RWPE1 (cell line): Measurements from ENCODE around the gene ADAMTS2.

Experiments
- CTCF ChIA-PET: fragments of 350-600 bp; sonication (Branson Sonifier 250); formaldehyde crosslinking; extraction: SDS; loops from one replicate; lab custom pipeline; 2021; lab: Yijun Ruan, JAX
- POLR2A ChIA-PET: fragments of 400-600 bp; formaldehyde crosslinking; extraction: SDS; loops from one replicate; lab custom pipeline; 2020; ENCODE audit warnings: antibody characterized with exemption; ENCODE audit not compliant: low non-redundant PET; lab: Yijun Ruan, JAX
- DNase-seq: peaks from one replicate; pipeline ENCODE4 v3.0.0; 2012; ENCODE audit warnings: low spot score
- H3K27ac ChIP-seq: fragments of 450-650 bp; 2 replicates; pipeline ENCODE4 v1.5.1; 2017
- CTCF ChIP-seq: fragments of 450-650 bp; conservative IDR thresholded peaks from 2 replicates; pipeline ENCODE4 v1.5.1; 2017; ENCODE audit warnings: low read depth, mild to moderate bottlenecking

ADAMTS2 gene

GRCh38 chr5:179273441-179274145 is 71.7 kb downstream of the ADAMTS2 start:
- no peak overlapping the region for H3K27ac ChIP-seq
- DNase-seq = no peak
- POLR2A ChIA-PET = interaction anchor here (0.6 kb wide), 1 partner anchor 302 kb away, joined by 3 read pairs; no protein-coding TSS in a partner anchor
- CTCF ChIA-PET = interaction anchor here (0.6 to 1.4 kb wide), 2 partner anchors 106 to 130 kb away, joined by 3 read pairs; no protein-coding TSS in a partner anchor
- TF ChIP-seq CTCF = no peak

DNA sequence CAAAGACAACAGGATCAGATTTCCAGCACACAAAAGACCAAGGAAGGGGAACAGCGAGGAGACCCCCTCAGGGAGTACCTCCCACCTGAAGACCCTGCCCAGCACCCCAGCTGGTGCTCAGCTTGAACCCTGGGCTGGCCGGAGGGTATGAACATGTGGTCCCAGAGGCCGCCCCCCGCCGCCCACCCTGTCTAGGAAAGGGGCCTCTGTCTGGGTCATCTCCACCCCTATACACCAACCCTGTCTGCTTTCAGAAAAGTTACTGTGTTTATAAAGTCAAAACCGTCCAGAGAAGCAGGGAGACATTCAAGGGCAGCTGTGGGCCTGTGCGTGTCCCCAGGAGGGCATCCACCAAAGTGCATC is 72.2 kb downstream of the ADAMTS2 start:
- no peak overlapping the region for H3K27ac ChIP-seq
- DNase-seq = no peak
- TF ChIP-seq CTCF = no peak
- CTCF ChIA-PET = interaction anchor here (1.4 kb wide), 1 partner anchor 105 kb away, joined by 3 read pairs; no protein-coding TSS in a partner anchor
- POLR2A ChIA-PET = no interaction called here

- POLR2A ChIA-PET = no interaction called here
- CTCF ChIA-PET = interaction anchor here (0.6 to 1.4 kb wide), 3 partner anchors 105 to 549 kb away, joined by 3 read pairs; no protein-coding TSS in a partner anchor
- TF ChIP-seq CTCF = no peak
- no peak for DNase-seq
- no peak overlapping the region for H3K27ac ChIP-seq
Observed at GRCh38 chr5:179272326-179273072, 72.8 kb downstream of the ADAMTS2 start.

DNA sequence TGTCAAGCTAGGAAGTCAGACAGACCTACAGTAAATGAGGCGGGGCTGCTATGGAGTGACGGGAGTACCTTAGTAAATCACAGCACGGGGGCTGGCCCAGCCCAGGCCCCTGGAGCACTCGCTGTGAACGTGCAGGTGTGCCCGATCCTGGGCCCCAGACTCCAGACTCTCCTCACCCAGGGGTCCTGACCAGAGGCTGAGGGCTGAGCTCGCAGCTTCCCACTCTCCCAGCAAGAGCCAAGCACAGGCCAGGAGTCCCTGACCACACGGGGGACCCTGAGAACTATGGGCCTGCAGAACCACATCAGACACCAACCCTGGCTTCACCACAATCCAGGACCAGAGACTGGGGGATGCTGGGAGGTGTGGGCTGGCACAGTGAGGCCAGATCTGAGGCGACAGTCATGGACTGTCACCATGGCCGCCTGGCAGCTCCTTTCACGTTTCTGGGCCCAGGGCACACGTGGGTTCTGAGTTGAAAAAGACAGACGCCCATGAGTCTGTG is 73.4 kb downstream of the ADAMTS2 start:
- CTCF ChIA-PET = interaction anchor here (0.6 kb wide), 2 partner anchors 482 to 550 kb away, joined by 3 read pairs; no protein-coding TSS in a partner anchor
- POLR2A ChIA-PET = no interaction called here
- DNase-seq = no peak
- H3K27ac ChIP-seq = no peak overlapping the region
- no peak for TF ChIP-seq CTCF

- H3K27ac ChIP-seq = no peak overlapping the region
- CTCF ChIA-PET = no interaction called here
- DNase-seq = no peak
- no peak for TF ChIP-seq CTCF
- POLR2A ChIA-PET = no interaction called here
Observed at GRCh38 chr5:179271428-179271734, 73.9 kb downstream of the ADAMTS2 start.

- CTCF ChIA-PET = interaction anchor here (0.7 kb wide), 1 partner anchor 204 kb away, joined by 3 read pairs; no protein-coding TSS in a partner anchor
- POLR2A ChIA-PET = no interaction called here
- TF ChIP-seq CTCF = no peak
- no peak overlapping the region for H3K27ac ChIP-seq
- no peak for DNase-seq
Observed at GRCh38 chr5:179270581-179271427, 74.5 kb downstream of the ADAMTS2 start.
